ENCODE data around the gene FAH. TPM values are rescaled to one million over a fixed set of nuclear protein-coding genes. Genes with fewer than 3 reads are reported as not detected.

Gene FAH
- total and polyA plus RNA-seq, 2 donors (not counting 3 experiments of a cell fraction or from before 2014, with no cell fraction given), result 18.2 to 18.7 TPM

GRCh38 chr15:80184554-80184953, 31.8 kb downstream of the FAH start:
- H3K4me2 ChIP-seq (ENCODE audit: insufficient read depth, low read length), result no peak overlapping the region
- peaks cover 24% of the 10 kb centered on the region for H3K4me1 ChIP-seq (ENCODE audit: control insufficient read depth, extremely low read depth, insufficient read depth, low read length)
- no peak for FAIRE-seq
- no TSS peak for BruUV-seq (replicated peaks)
- H2AFZ ChIP-seq (ENCODE audit: low read depth, low read length), result no peak overlapping the region
- no peaks in the 10 kb centered on the region for H3K79me2 ChIP-seq (ENCODE audit: control insufficient read depth, insufficient read depth, low read length)
- H3K36me3 ChIP-seq (ENCODE audit: control insufficient read depth in 2 of 2, extremely low read depth in 1 of 2, insufficient read depth in 2 of 2, low read length in 2 of 2), result no peaks in the 10 kb centered on the region
- H3K4me3 ChIP-seq (replicated peaks in 1 of 3; ENCODE audit: insufficient read depth in 1 of 3, low read depth in 1 of 3, low read length in 3 of 3), result no peak overlapping the region
- ChIA-PET POLR2A (no interaction called here), CTCF (interaction anchor here (0.7 to 1.5 kb wide), 3 partner anchors 11 to 845 kb away, joined by 3 to 5 read pairs (median 3); partner anchors contain the start of gene FAH)
- TF ChIP-seq EZH2 (IDR thresholded peaks at IDR 0.05; ENCODE audit: borderline replicate concordance, low read depth, low read length, severe bottlenecking) (no peak), MYC (IDR thresholded peaks at IDR 0.05; ENCODE audit: low read depth, low read length) (no peak), POLR2AphosphoS5 (IDR thresholded peaks at IDR 0.05; ENCODE audit: insufficient read depth, low read depth, low read length) (no peak), POLR2A (IDR thresholded peaks at IDR 0.05; ENCODE audit: low read depth, low read length) (no peak), CTCF (IDR thresholded peaks at IDR 0.05; ENCODE audit: extremely low read depth in 1 of 2, insufficient read depth in 1 of 2, low read depth in 1 of 2, low read length in 2 of 2) (no peak)
- H3K9ac ChIP-seq (replicated peaks; ENCODE audit: extremely low read depth, insufficient read depth, low read length), result no peak overlapping the region
- H3K27ac ChIP-seq (ENCODE audit: insufficient read depth, low read depth, low read length), result no peak overlapping the region
- H3K27me3 ChIP-seq (ENCODE audit: control insufficient read depth in 2 of 2, insufficient read depth in 2 of 2, low read length in 2 of 2), result no peaks in the 10 kb centered on the region
- DNase-seq (ENCODE audit: low read depth, low spot score), result no peak
- H4K20me1 ChIP-seq (replicated peaks; ENCODE audit: control insufficient read depth, extremely low read depth, insufficient read depth, low read length), result no peaks in the 10 kb centered on the region
- H3K9me1 ChIP-seq (replicated peaks; ENCODE audit: control insufficient read depth, extremely low read depth, insufficient read depth, low read length), result no peaks in the 10 kb centered on the region
- intact Hi-C loops (cut with micrococcal nuclease), result no loop called here
- dilution Hi-C loops (cut with MboI; ENCODE audit: extremely low pct_ligation_motif_present, low sequenced_read_pairs), result no loop called here
- H3K9me3 ChIP-seq (replicated peaks; ENCODE audit: control insufficient read depth, insufficient read depth, low read length), result no peaks in the 10 kb centered on the region

GRCh38 chr15:80185152-80185551, 32.4 kb downstream of the FAH start:
- ChIA-PET POLR2A (no interaction called here), CTCF (interaction anchor here (1.5 kb wide), 1 partner anchor 32 kb away, joined by 5 read pairs; the partner anchor contains the start of gene FAH)
- FAIRE-seq (no peak), DNase-seq (ENCODE audit: low read depth, low spot score) (no peak)
- intact Hi-C loops (cut with micrococcal nuclease), result no loop called here
- H3K4me2 ChIP-seq (ENCODE audit: insufficient read depth, low read length), result no peak overlapping the region
- dilution Hi-C loops (cut with MboI; ENCODE audit: extremely low pct_ligation_motif_present, low sequenced_read_pairs), result no loop called here
- H3K4me1 ChIP-seq (ENCODE audit: control insufficient read depth, extremely low read depth, insufficient read depth, low read length), result peaks cover 22% of the 10 kb centered on the region
- H3K27ac ChIP-seq (ENCODE audit: insufficient read depth, low read depth, low read length), result no peak overlapping the region
- H2AFZ ChIP-seq (ENCODE audit: low read depth, low read length), result no peak overlapping the region
- no peaks in the 10 kb centered on the region for H3K27me3 ChIP-seq (ENCODE audit: control insufficient read depth in 2 of 2, insufficient read depth in 2 of 2, low read length in 2 of 2)
- H3K9me3 ChIP-seq (replicated peaks; ENCODE audit: control insufficient read depth, insufficient read depth, low read length), result no peaks in the 10 kb centered on the region
- TF ChIP-seq CTCF (IDR thresholded peaks at IDR 0.05; ENCODE audit: extremely low read depth in 1 of 2, insufficient read depth in 1 of 2, low read depth in 1 of 2, low read length in 2 of 2), result no peak
- TF ChIP-seq MYC (IDR thresholded peaks at IDR 0.05; ENCODE audit: low read depth, low read length), result no peak
- TF ChIP-seq MAX (IDR thresholded peaks at IDR 0.05; ENCODE audit: insufficient read depth, insufficient read length), result no peak
- no peak for TF ChIP-seq EZH2 (IDR thresholded peaks at IDR 0.05; ENCODE audit: borderline replicate concordance, low read depth, low read length, severe bottlenecking)
- TF ChIP-seq JUN (IDR thresholded peaks at IDR 0.05; ENCODE audit: borderline replicate concordance, insufficient read depth, insufficient read length, low read depth), result no peak
- no peak overlapping the region for H3K9ac ChIP-seq (replicated peaks; ENCODE audit: extremely low read depth, insufficient read depth, low read length)
- no peaks in the 10 kb centered on the region for H3K9me1 ChIP-seq (replicated peaks; ENCODE audit: control insufficient read depth, extremely low read depth, insufficient read depth, low read length)
- no peak overlapping the region for H3K4me3 ChIP-seq (replicated peaks in 1 of 3; ENCODE audit: insufficient read depth in 1 of 3, low read depth in 1 of 3, low read length in 3 of 3)
- H3K79me2 ChIP-seq (ENCODE audit: control insufficient read depth, insufficient read depth, low read length), result no peaks in the 10 kb centered on the region
- no peaks in the 10 kb centered on the region for H3K36me3 ChIP-seq (ENCODE audit: control insufficient read depth in 2 of 2, extremely low read depth in 1 of 2, insufficient read depth in 2 of 2, low read length in 2 of 2)
- no peaks in the 10 kb centered on the region for H4K20me1 ChIP-seq (replicated peaks; ENCODE audit: control insufficient read depth, extremely low read depth, insufficient read depth, low read length)
- no TSS peak for BruUV-seq (replicated peaks)

Measured in endothelial cell of umbilical vein (primary cell).